IMR-90 (cell line): ENCODE results near the gene PRMT7. TPM values are rescaled to one million over a fixed set of nuclear protein-coding genes. Genes with fewer than 3 reads are reported as not detected.

Experiments
- ATAC-seq: fragments of 200-7000 bp; cut with Tn5 transposase; 2 replicates; pipeline ENCODE4 v1.9.1; 2020; ENCODE audit warnings: low read depth, mild to moderate bottlenecking, moderate library complexity
- BruUV-seq: library from RNA; stranded (reverse); fragments of 400-500 nt; replicated peaks from 2 replicates; lab custom pipeline; 2021; lab: Mats Ljungman, UMichigan
- CTCF ChIA-PET: fragments of 300-600 bp; formaldehyde crosslinking; extraction: SDS; loops from one replicate; lab custom pipeline; 2021; ENCODE audit warnings: antibody characterized with exemption; lab: Yijun Ruan, JAX
- POLR2A ChIA-PET: fragments of 300-600 bp; sonication (Branson Sonifier 250); formaldehyde crosslinking; loops from one replicate; lab custom pipeline; 2022; ENCODE audit warnings: antibody characterized with exemption; ENCODE audit not compliant: unreplicated experiment; lab: Charles Lee
- DNase-seq: peaks from one replicate; pipeline ENCODE4 v3.0.0; 2013
- H2AFZ ChIP-seq: replicated peaks from 2 replicates; pipeline ENCODE3; 2013; ENCODE audit warnings: low read length, mild to moderate bottlenecking; ENCODE audit not compliant: poor library complexity
- H2AK5ac ChIP-seq: 2 replicates; pipeline ENCODE4 v1.6.1; 2013; ENCODE audit warnings: low read depth, low read length, inconsistent platforms
- H2AK9ac ChIP-seq: replicated peaks from 2 replicates; pipeline ENCODE3; 2013; ENCODE audit warnings: mild to moderate bottlenecking, low read depth, low read length, moderate library complexity; ENCODE audit not compliant: poor library complexity
- H2BK120ac ChIP-seq: 2 replicates; pipeline ENCODE4 v1.6.1; 2013; ENCODE audit warnings: low read depth, low read length, inconsistent platforms
- H2BK15ac ChIP-seq: 3 replicates; pipeline ENCODE4 v1.6.1; 2013; ENCODE audit warnings: low read depth, low read length, inconsistent platforms
- H2BK20ac ChIP-seq: 2 replicates; pipeline ENCODE4 v1.6.1; 2013; ENCODE audit warnings: low read depth, mild to moderate bottlenecking, inconsistent platforms, low read length, moderate library complexity
- H2BK5ac ChIP-seq: 2 replicates; pipeline ENCODE4 v1.6.1; 2013; ENCODE audit warnings: mild to moderate bottlenecking, low read depth, low read length, inconsistent platforms; ENCODE audit not compliant: poor library complexity, severe bottlenecking
- H3K14ac ChIP-seq: replicated peaks from 2 replicates; pipeline ENCODE4 v1.6.1; 2013; ENCODE audit warnings: low read depth, low read length, inconsistent platforms
- H3K18ac ChIP-seq: 2 replicates; pipeline ENCODE4 v1.6.1; 2013; ENCODE audit warnings: low read depth, low read length, control low read depth
- H3K23ac ChIP-seq: 2 replicates; pipeline ENCODE4 v1.6.1; 2013; ENCODE audit warnings: low read depth, low read length, inconsistent platforms
- H3K27ac ChIP-seq: 2 replicates; pipeline ENCODE4 v1.5.1; 2013; ENCODE audit warnings: mild to moderate bottlenecking, control low read depth, low read length; ENCODE audit not compliant: insufficient read depth
- H3K27me3 ChIP-seq: 2 replicates; pipeline ENCODE4 v1.6.1; 2013; ENCODE audit warnings: low read length; ENCODE audit not compliant: control insufficient read depth, insufficient read depth
- H3K36me3 ChIP-seq: 2 replicates; pipeline ENCODE4 v1.6.1; 2013; ENCODE audit warnings: low read length, mixed read lengths; ENCODE audit not compliant: control insufficient read depth, insufficient read depth
- H3K4ac ChIP-seq: 2 replicates; pipeline ENCODE4 v1.6.1; 2013; ENCODE audit warnings: low read depth, low read length, inconsistent platforms
- H3K4me1 ChIP-seq: 2 replicates; pipeline ENCODE4 v1.6.1; 2013; ENCODE audit warnings: low read length, mixed read lengths; ENCODE audit not compliant: control insufficient read depth, insufficient read depth
- H3K4me2 ChIP-seq: 2 replicates; pipeline ENCODE4 v1.6.1; 2013; ENCODE audit warnings: low read depth, mild to moderate bottlenecking, control low read depth, low read length, moderate library complexity
- H3K4me3 ChIP-seq: 2 replicates; pipeline ENCODE4 v1.5.1; 2013; ENCODE audit warnings: low read depth, mild to moderate bottlenecking, control low read depth, low read length, moderate library complexity; ENCODE audit not compliant: insufficient read depth
- H3K56ac ChIP-seq: 2 replicates; pipeline ENCODE4 v1.6.1; 2013; ENCODE audit warnings: low read length, inconsistent platforms; ENCODE audit not compliant: insufficient read depth; ENCODE audit errors: extremely low read depth
- H3K79me1 ChIP-seq, 2 experiments: 2 replicates each; pipeline ENCODE4 v1.6.1; 2013; ENCODE audit warnings: low read length in 2 of 2, inconsistent platforms in 1 of 2, low read depth in 1 of 2
- H3K9ac ChIP-seq: 2 replicates; pipeline ENCODE4 v1.6.1; 2013; ENCODE audit warnings: low read depth, low read length, control low read depth
- H3K9me1 ChIP-seq: 2 replicates; pipeline ENCODE4 v1.6.1; 2013; ENCODE audit warnings: low read length, inconsistent platforms; ENCODE audit not compliant: insufficient read depth
- H3K9me3 ChIP-seq: 2 replicates; pipeline ENCODE4 v1.6.1; 2013; ENCODE audit warnings: low read length; ENCODE audit not compliant: control insufficient read depth, insufficient read depth
- H4K20me1 ChIP-seq: 2 replicates; pipeline ENCODE4 v1.6.1; 2013; ENCODE audit warnings: low read length, inconsistent platforms; ENCODE audit not compliant: insufficient read depth
- H4K5ac ChIP-seq: 2 replicates; pipeline ENCODE4 v1.6.1; 2013; ENCODE audit warnings: mild to moderate bottlenecking, low read depth, low read length, control low read depth
- H4K8ac ChIP-seq, 2 experiments: 2 replicates each; pipeline ENCODE4 v1.6.1; 2013; ENCODE audit warnings: low read depth in 2 of 2, low read length in 2 of 2, control low read depth in 1 of 2, inconsistent platforms in 1 of 2
- H4K91ac ChIP-seq: 2 replicates; pipeline ENCODE4 v1.6.1; 2013; ENCODE audit warnings: low read depth, low read length, inconsistent platforms; ENCODE audit not compliant: insufficient read depth
- CHD1 ChIP-seq: IDR thresholded peaks from 2 replicates; pipeline ENCODE4 v1.6.1; 2012; ENCODE audit warnings: low read depth, low read length, improper control_type of control experiment
- ELK1 ChIP-seq: fragments of 150-350 bp; IDR thresholded peaks from 2 replicates; pipeline ENCODE4 v1.6.1; 2016; ENCODE audit warnings: low read depth, mild to moderate bottlenecking, low read length, moderate library complexity, borderline replicate concordance
- FOS ChIP-seq: fragments of 150-350 bp; IDR thresholded peaks from 2 replicates; pipeline ENCODE4 v1.6.1; 2016; ENCODE audit warnings: low read depth, low read length
- MAZ ChIP-seq: IDR thresholded peaks from 2 replicates; pipeline ENCODE4 v1.6.1; 2012; ENCODE audit warnings: low read depth, mild to moderate bottlenecking, low read length, improper control_type of control experiment, moderate library complexity, borderline replicate concordance
- RAD21 ChIP-seq: IDR thresholded peaks from 2 replicates; pipeline ENCODE4 v1.6.1; 2012; ENCODE audit warnings: low read length, improper control_type of control experiment
- RCOR1 ChIP-seq: IDR thresholded peaks from 2 replicates; pipeline ENCODE4 v1.6.1; 2012; ENCODE audit warnings: mild to moderate bottlenecking, low read length, improper control_type of control experiment; ENCODE audit not compliant: insufficient replicate concordance
- RFX5 ChIP-seq: IDR thresholded peaks from 2 replicates; pipeline ENCODE4 v1.8.0; 2012; ENCODE audit warnings: low read depth, mild to moderate bottlenecking, low read length, moderate library complexity
- SMC3 ChIP-seq: fragments of 150-350 bp; IDR thresholded peaks from 2 replicates; pipeline ENCODE4 v1.6.1; 2016; ENCODE audit warnings: low read depth, mild to moderate bottlenecking, antibody characterized with exemption, low read length, moderate library complexity
- USF2 ChIP-seq: fragments of 150-350 bp; IDR thresholded peaks from 2 replicates; pipeline ENCODE4 v1.6.1; 2017; ENCODE audit warnings: mild to moderate bottlenecking, antibody characterized with exemption, low read length, low read depth
- WGBS, 2 experiments: methylation state at CpG; one replicate each; pipeline versions ENCODE4 v1.1.5 to v1.1.7; 2013; ENCODE audit warnings: missing lambda C conversion rate in 2 of 2; ENCODE audit not compliant: insufficient read length in 1 of 2; ENCODE audit errors: extremely low coverage in 2 of 2; 5-methylcytosine and 5-hydroxymethylcytosine counted together
- dilution Hi-C: fragments of 300-500 bp; cut with HindIII; formaldehyde crosslinking; loops from one replicate; pipeline ENCODE4 v1.14.3; 2018; ENCODE audit warnings: low sequenced_read_pairs; ENCODE audit not compliant: unreplicated experiment
- in situ Hi-C: fragments of 300-500 bp; cut with MboI; formaldehyde crosslinking; loops from 3 replicates; pipeline ENCODE4 v1.14.3; 2019; ENCODE audit warnings: low sequenced_read_pairs, inconsistent platforms, mixed read lengths
- intact Hi-C: fragments of 100-400 bp; cut with micrococcal nuclease; formaldehyde crosslinking; loops from 2 replicates; pipeline ENCODE4 v1.10.0; 2022
- polyA plus RNA-seq, 3 experiments: library from polyadenylated mRNA; depleted of rRNA; stranded (reverse); fragments of >200 nt; gene quantifications; 2 replicates each; pipeline ENCODE4 v1.2.3, GENCODE V29; 2012; ENCODE audit warnings: low replicate concordance in 1 of 3
- total RNA-seq: library from RNA; depleted of rRNA; stranded (reverse); fragments of >200 nt; gene quantifications from 2 replicates; pipeline ENCODE4 v1.2.3, GENCODE V29; 2012
- TF ChIP-seq, protein P1 (sequence below): conservative IDR thresholded peaks from 2 replicates; pipeline ENCODE4 v1.5.1; 2012; ENCODE audit warnings: mild to moderate bottlenecking, low read depth, low read length, improper control_type of control experiment

Gene PRMT7
- total and polyA plus RNA-seq, 2 of the 4 experiments (the other 2 are of a cell fraction): 63.1 to 68.6 TPM

DNA sequence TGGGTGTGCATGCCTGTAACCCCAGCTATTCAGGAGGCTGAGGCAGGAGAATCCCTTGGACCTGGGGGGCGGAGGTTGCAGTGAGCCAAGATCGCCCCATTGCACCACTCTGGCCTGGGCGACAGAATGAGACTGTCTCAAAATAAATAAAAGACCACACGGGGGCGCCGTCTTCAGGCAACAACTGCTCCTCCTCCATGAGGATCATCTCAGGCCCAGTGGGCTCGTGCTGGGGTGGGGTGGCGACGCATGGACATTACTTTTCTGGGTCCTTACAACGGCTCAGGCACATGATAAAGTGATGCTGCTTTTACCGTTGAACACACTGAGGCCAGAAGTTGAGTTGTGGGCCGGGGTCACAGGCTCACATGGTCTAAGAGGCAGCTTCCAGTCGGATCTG is 56.2 kb downstream of the PRMT7 start:
- Histone ChIP-seq H4K8ac (no peak overlapping the region), H3K14ac (no peak overlapping the region), H2AFZ (no peak overlapping the region), H3K4ac (no peak overlapping the region), H4K20me1 (no peaks in the 10 kb centered on the region), H2AK5ac (no peak overlapping the region), H2AK9ac (no peak overlapping the region), H3K4me2 (no peak overlapping the region), H3K9ac (no peak overlapping the region), H2BK15ac (no peak overlapping the region), H3K27me3 (peaks cover 15% of the 10 kb centered on the region), H3K27ac (no peak overlapping the region), H3K9me3 (no peaks in the 10 kb centered on the region), H3K56ac (no peak overlapping the region), H3K9me1 (no peaks in the 10 kb centered on the region), H4K91ac (no peak overlapping the region), H2BK20ac (no peak overlapping the region), H3K4me1 (no peaks in the 10 kb centered on the region), H3K18ac (no peak overlapping the region), H4K5ac (no peak overlapping the region), H2BK120ac (no peak overlapping the region), H2BK5ac (no peak overlapping the region), H3K23ac (no peak overlapping the region), H3K36me3 (no peaks in the 10 kb centered on the region), H3K79me1 (no peaks in the 10 kb centered on the region), H3K4me3 (no peak overlapping the region)
- in situ Hi-C loops (no loop called here), intact Hi-C loops (loop anchor here (1.0 kb wide), 1 partner anchor 143 kb away; no protein-coding TSS in a partner anchor), dilution Hi-C loops (no loop called here)
- WGBS, 2 experiments: 39% methylated on average over 5 of the region's 13 CpGs; no CpG with 5 or more reads in 1 of the 2 experiments
- ATAC-seq: peak; percentile 36; the same call in 1 of the 2 replicates
- TF ChIP-seq RAD21 (peak; percentile 33), ELK1 (no peak), USF2 (no peak), MAZ (no peak), RFX5 (no peak), CHD1 (no peak), RCOR1 (no peak), FOS (no peak), SMC3 (peak; percentile 26; the same call in 1 of the 2 replicates)
- TF ChIP-seq, protein P1, sequence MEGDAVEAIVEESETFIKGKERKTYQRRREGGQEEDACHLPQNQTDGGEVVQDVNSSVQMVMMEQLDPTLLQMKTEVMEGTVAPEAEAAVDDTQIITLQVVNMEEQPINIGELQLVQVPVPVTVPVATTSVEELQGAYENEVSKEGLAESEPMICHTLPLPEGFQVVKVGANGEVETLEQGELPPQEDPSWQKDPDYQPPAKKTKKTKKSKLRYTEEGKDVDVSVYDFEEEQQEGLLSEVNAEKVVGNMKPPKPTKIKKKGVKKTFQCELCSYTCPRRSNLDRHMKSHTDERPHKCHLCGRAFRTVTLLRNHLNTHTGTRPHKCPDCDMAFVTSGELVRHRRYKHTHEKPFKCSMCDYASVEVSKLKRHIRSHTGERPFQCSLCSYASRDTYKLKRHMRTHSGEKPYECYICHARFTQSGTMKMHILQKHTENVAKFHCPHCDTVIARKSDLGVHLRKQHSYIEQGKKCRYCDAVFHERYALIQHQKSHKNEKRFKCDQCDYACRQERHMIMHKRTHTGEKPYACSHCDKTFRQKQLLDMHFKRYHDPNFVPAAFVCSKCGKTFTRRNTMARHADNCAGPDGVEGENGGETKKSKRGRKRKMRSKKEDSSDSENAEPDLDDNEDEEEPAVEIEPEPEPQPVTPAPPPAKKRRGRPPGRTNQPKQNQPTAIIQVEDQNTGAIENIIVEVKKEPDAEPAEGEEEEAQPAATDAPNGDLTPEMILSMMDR: peak; percentile 47
- BruUV-seq: no TSS peak
- DNase-seq: peak; percentile 9
- ChIA-PET CTCF (no interaction called here), POLR2A (no interaction called here)
